ENCODE results near the gene AHCY. TPM values are rescaled to one million over a fixed set of nuclear protein-coding genes. Genes with fewer than 3 reads are reported as not detected.

Gene AHCY
- total and polyA plus RNA-seq, 8 donors, result 89.1 to 121 (median 118) TPM

GRCh38 chr20:34251619-34252018, 51.5 kb downstream of the AHCY start:
- H3K9me3 ChIP-seq, result no peaks in the 10 kb centered on the region
- TF ChIP-seq, protein P1, sequence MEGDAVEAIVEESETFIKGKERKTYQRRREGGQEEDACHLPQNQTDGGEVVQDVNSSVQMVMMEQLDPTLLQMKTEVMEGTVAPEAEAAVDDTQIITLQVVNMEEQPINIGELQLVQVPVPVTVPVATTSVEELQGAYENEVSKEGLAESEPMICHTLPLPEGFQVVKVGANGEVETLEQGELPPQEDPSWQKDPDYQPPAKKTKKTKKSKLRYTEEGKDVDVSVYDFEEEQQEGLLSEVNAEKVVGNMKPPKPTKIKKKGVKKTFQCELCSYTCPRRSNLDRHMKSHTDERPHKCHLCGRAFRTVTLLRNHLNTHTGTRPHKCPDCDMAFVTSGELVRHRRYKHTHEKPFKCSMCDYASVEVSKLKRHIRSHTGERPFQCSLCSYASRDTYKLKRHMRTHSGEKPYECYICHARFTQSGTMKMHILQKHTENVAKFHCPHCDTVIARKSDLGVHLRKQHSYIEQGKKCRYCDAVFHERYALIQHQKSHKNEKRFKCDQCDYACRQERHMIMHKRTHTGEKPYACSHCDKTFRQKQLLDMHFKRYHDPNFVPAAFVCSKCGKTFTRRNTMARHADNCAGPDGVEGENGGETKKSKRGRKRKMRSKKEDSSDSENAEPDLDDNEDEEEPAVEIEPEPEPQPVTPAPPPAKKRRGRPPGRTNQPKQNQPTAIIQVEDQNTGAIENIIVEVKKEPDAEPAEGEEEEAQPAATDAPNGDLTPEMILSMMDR (IDR thresholded peaks at IDR 0.05), result no peak
- H3K4me1 ChIP-seq, result peaks cover 0 to 22% of the 10 kb centered on the region in 2 donors
- intact Hi-C loops (cut with DNase I), result no loop called here
- H3K27me3 ChIP-seq, result no peaks in the 10 kb centered on the region
- no peak overlapping the region for H3K27ac ChIP-seq
- no peaks in the 10 kb centered on the region for H3K36me3 ChIP-seq
- DNase-seq, result no peak
- H3K4me3 ChIP-seq, result no peak overlapping the region
- ATAC-seq, result no peak

DNA sequence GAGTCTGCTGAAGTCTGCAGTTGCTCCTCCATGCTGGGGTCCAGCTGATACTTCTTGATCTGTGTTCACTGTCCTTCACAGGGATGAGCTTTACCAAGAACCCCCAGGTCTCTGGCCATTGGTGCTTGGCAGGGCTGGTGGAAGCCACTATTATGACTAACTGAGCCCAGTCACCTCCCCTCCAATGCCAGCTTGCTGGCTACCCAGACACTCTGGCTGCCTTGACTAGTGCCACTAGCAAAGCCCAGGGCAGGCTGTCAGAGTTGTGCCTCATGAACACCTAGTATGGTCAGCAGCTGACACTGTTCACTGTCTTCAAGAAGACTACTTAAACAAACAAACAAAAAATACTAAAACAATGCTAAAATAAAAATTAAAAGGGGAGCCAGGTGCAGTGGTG, 53.1 kb downstream of the AHCY start:
- ATAC-seq, result no peak

GRCh38 chr20:34249291-34249690, 53.9 kb downstream of the AHCY start:
- H3K27me3 ChIP-seq, result no peaks in the 10 kb centered on the region
- no peaks in the 10 kb centered on the region for H3K36me3 ChIP-seq
- intact Hi-C loops (cut with DNase I), result no loop called here
- peak; percentile 87 for ATAC-seq
- TF ChIP-seq, protein P1 (IDR thresholded peaks at IDR 0.05), result no peak
- H3K4me3 ChIP-seq, result no peak overlapping the region
- DNase-seq, result peak in 2 of 4 donors; percentile 13 to 52
- no peaks in the 10 kb centered on the region for H3K9me3 ChIP-seq
- H3K4me1 ChIP-seq, result peaks cover 0 to 22% of the 10 kb centered on the region in 2 donors
- H3K27ac ChIP-seq, result no peak overlapping the region

More for the DNA sequence above, 53.1 kb downstream of the AHCY start:
- Histone ChIP-seq H3K4me3 (no peak overlapping the region), H3K9me3 (no peaks in the 10 kb centered on the region), H3K27me3 (no peaks in the 10 kb centered on the region), H3K27ac (no peak overlapping the region), H3K4me1 (peaks cover 0 to 22% of the 10 kb centered on the region in 2 donors), H3K36me3 (no peaks in the 10 kb centered on the region)
- no peak for DNase-seq
- TF ChIP-seq, protein P1 (IDR thresholded peaks at IDR 0.05), result no peak
- intact Hi-C loops (cut with DNase I), result no loop called here

DNA sequence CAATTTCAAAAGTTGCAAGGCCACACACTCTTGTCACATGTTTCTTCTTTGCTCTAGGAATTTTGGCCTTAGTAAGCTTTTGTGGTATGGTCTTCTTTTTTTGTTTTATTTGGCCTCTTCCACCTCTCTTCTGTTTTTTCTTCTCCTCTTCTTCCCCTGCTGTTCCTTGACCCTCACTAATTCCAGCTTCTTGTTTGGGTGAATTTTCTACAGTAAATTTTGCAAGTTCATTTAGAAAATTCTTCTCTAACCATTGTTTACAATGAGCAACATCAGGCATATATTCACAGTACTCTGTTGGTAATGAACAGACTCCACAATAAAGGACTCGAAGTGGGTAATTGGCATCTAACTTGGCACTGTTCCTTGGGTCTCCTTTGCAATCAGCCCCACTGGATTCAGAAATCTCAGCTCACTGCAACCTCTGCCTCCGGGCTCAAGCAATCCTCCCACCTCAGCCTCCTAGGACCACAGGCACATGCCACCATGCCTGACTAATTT, 57.0 kb downstream of the AHCY start:
- intact Hi-C loops (cut with DNase I), result no loop called here
- Histone ChIP-seq H3K4me1 (peaks cover 0 to 22% of the 10 kb centered on the region in 2 donors), H3K9me3 (no peaks in the 10 kb centered on the region), H3K27ac (no peak overlapping the region), H3K27me3 (no peaks in the 10 kb centered on the region), H3K4me3 (no peak overlapping the region), H3K36me3 (no peaks in the 10 kb centered on the region)
- ATAC-seq (no peak), DNase-seq (no peak)
- TF ChIP-seq, protein P1 (IDR thresholded peaks at IDR 0.05), result no peak

GRCh38 chr20:34243377-34243776, 59.8 kb downstream of the AHCY start:
- no peaks in the 10 kb centered on the region for H3K27me3 ChIP-seq
- TF ChIP-seq, protein P1 (IDR thresholded peaks at IDR 0.05), result no peak
- H3K36me3 ChIP-seq, result no peaks in the 10 kb centered on the region
- peaks cover 0 to under 1% of the 10 kb centered on the region in 2 donors for H3K9me3 ChIP-seq
- no peak for DNase-seq
- H3K4me3 ChIP-seq, result no peak overlapping the region
- intact Hi-C loops (cut with DNase I), result no loop called here
- no peak for ATAC-seq
- no peak overlapping the region for H3K27ac ChIP-seq
- peaks cover 0 to 4% of the 10 kb centered on the region in 2 donors for H3K4me1 ChIP-seq

Measured in left lung (tissue), 10 donors.